HepG2 (cell line): ENCODE data around the gene MBD3. TPM values are rescaled to one million over a fixed set of nuclear protein-coding genes. Genes with fewer than 3 reads are reported as not detected.

Source experiments
- AGO2 ChIP-seq: fragments of 200-400 bp; formaldehyde crosslinking; optimal IDR thresholded peaks from 2 replicates; pipeline ENCODE3; 2017; ENCODE audit warnings: mild to moderate bottlenecking, low read depth, low read length, moderate library complexity
- DNMT1 ChIP-seq: sonication (generic); formaldehyde crosslinking; IDR thresholded peaks from 2 replicates; pipeline ENCODE4 v1.5.1; 2020; ENCODE audit warnings: mild to moderate bottlenecking, missing genetic modification reagents
- JUN ChIP-seq: sonication (generic); formaldehyde crosslinking; IDR thresholded peaks from 2 replicates; pipeline ENCODE4 v1.4.0; 2020; ENCODE audit warnings: mild to moderate bottlenecking, missing genetic modification reagents
- MLLT10 ChIP-seq: sonication (generic); formaldehyde crosslinking; IDR thresholded peaks from 2 replicates; pipeline ENCODE4 v1.4.0; 2020; ENCODE audit warnings: missing genetic modification reagents
- NFRKB ChIP-seq: fragments of 450-650 bp; IDR thresholded peaks from 2 replicates; pipeline ENCODE4 v1.6.1; 2017
- RFXAP ChIP-seq: sonication (generic); formaldehyde crosslinking; IDR thresholded peaks from 2 replicates; pipeline ENCODE4 v1.4.0; 2020; ENCODE audit warnings: missing genetic modification reagents, borderline replicate concordance
- SYNCRIP ChIP-seq: fragments of 200-400 bp; formaldehyde crosslinking; IDR thresholded peaks from 2 replicates; pipeline ENCODE4 v1.6.1; 2018; ENCODE audit warnings: mild to moderate bottlenecking, low read depth, low read length; ENCODE audit not compliant: insufficient read depth
- XBP1 ChIP-seq: sonication (generic); formaldehyde crosslinking; IDR thresholded peaks from 2 replicates; pipeline ENCODE4 v1.5.0; 2020; ENCODE audit warnings: missing genetic modification reagents
- ZNF317 ChIP-seq: sonication (generic); formaldehyde crosslinking; IDR thresholded peaks from 2 replicates; pipeline ENCODE4 v1.5.0; 2020; ENCODE audit warnings: mild to moderate bottlenecking, missing genetic modification reagents
- ZNF326 ChIP-seq: sonication (generic); formaldehyde crosslinking; IDR thresholded peaks from 2 replicates; pipeline ENCODE4 v1.4.0; 2020; ENCODE audit warnings: missing genetic modification reagents, borderline replicate concordance
- ZNF337 ChIP-seq: sonication (generic); formaldehyde crosslinking; IDR thresholded peaks from 2 replicates; pipeline ENCODE4 v1.5.1; 2020; ENCODE audit warnings: missing genetic modification reagents, low read depth, mild to moderate bottlenecking, borderline replicate concordance
- ZNF530 ChIP-seq: sonication (generic); formaldehyde crosslinking; IDR thresholded peaks from 2 replicates; pipeline ENCODE4 v1.5.0; 2020; ENCODE audit warnings: low read depth, mild to moderate bottlenecking, missing genetic modification reagents
- ZNF83 ChIP-seq: sonication (generic); formaldehyde crosslinking; IDR thresholded peaks from 2 replicates; pipeline ENCODE4 v1.4.0; 2020; ENCODE audit warnings: missing genetic modification reagents, mild to moderate bottlenecking, borderline replicate concordance
- polyA plus RNA-seq, 8 experiments: library from polyadenylated mRNA; depleted of rRNA in 3 of 8; stranded (reverse) in 7 of 8; unstranded in 1 of 8; fragments of >200 nt; fragmentation: Illumina TruSeq in 4 of 8; extraction: Trizol in 4 of 8; gene quantifications; 2 replicates each; pipeline versions ENCODE4 v1.2.1 to v1.2.3, GENCODE V29; 2011 to 2016; ENCODE audit warnings: low read depth in 4 of 8, missing spikeins in 1 of 8, mixed read lengths in 1 of 8; ENCODE audit not compliant: insufficient read depth in 1 of 8
- total RNA-seq, 5 experiments: library from RNA; depleted of rRNA; stranded (reverse); fragments of >200 nt; fragmentation: Illumina TruSeq; extraction: Trizol; gene quantifications; 2 replicates each; pipeline ENCODE4 v1.2.3, GENCODE V29; 2016; ENCODE audit warnings: low read depth in 1 of 5
- TF ChIP-seq, protein P1 (sequence below): sonication (generic); formaldehyde crosslinking; IDR thresholded peaks from 2 replicates; pipeline ENCODE4 v1.4.0; 2020; ENCODE audit warnings: missing genetic modification reagents, borderline replicate concordance
- TF ChIP-seq, protein P2 (sequence below): sonication (generic); formaldehyde crosslinking; IDR thresholded peaks from 2 replicates; pipeline ENCODE4 v1.4.0; 2020; ENCODE audit warnings: mild to moderate bottlenecking, missing genetic modification reagents
- TF ChIP-seq, protein P3 (sequence below): sonication (generic); formaldehyde crosslinking; IDR thresholded peaks from 2 replicates; pipeline ENCODE4 v1.5.0; 2020; ENCODE audit warnings: missing genetic modification reagents, mild to moderate bottlenecking, borderline replicate concordance
- TF ChIP-seq, protein P4 (sequence below): sonication (generic); formaldehyde crosslinking; IDR thresholded peaks from 2 replicates; pipeline ENCODE4 v1.4.0; 2020; ENCODE audit warnings: missing genetic modification reagents, borderline replicate concordance

MBD3 gene
- total and polyA plus RNA-seq, 2 of the 13 experiments (the other 11 are each of a cell fraction or from before 2014, with no cell fraction given), result 21.2 to 76.9 TPM

DNA sequence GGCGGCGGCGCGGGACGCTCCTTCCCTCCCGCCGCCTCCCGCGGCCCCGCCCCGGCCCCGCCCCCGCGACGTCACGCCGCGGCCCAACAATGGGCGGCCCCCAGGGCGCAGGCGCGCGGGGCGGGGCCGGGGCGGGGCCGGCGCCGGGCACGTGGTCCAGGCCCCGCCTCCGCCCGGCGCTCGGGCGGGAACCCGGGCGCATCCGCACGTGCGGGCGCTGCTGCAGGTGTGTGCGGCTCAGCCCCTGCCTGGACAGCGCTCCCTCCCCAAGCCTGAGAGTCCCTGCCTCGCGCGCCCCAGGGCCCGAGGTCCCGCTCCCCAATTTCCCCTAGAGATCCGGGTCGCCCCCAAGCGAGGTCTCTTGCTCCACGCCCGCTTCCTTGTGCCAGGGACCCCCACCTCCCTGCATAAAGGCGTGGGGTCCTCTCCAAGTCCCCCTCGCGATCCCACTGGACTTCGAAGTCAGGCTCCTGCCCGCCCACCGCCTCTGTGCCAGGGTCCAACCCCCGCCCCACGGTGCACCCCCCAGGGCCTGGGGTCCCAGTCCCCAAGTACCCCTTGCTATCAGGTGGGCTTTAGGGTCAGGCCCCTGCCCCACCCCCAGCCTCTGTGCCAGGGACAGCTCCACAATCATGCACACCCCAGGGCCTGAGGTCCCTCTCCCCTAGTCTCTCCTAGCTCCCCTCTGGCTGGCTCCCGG, 24.2 kb downstream of the MBD3 start, which contains the start of gene MEX3D (continued):
- TF ChIP-seq, protein P1, sequence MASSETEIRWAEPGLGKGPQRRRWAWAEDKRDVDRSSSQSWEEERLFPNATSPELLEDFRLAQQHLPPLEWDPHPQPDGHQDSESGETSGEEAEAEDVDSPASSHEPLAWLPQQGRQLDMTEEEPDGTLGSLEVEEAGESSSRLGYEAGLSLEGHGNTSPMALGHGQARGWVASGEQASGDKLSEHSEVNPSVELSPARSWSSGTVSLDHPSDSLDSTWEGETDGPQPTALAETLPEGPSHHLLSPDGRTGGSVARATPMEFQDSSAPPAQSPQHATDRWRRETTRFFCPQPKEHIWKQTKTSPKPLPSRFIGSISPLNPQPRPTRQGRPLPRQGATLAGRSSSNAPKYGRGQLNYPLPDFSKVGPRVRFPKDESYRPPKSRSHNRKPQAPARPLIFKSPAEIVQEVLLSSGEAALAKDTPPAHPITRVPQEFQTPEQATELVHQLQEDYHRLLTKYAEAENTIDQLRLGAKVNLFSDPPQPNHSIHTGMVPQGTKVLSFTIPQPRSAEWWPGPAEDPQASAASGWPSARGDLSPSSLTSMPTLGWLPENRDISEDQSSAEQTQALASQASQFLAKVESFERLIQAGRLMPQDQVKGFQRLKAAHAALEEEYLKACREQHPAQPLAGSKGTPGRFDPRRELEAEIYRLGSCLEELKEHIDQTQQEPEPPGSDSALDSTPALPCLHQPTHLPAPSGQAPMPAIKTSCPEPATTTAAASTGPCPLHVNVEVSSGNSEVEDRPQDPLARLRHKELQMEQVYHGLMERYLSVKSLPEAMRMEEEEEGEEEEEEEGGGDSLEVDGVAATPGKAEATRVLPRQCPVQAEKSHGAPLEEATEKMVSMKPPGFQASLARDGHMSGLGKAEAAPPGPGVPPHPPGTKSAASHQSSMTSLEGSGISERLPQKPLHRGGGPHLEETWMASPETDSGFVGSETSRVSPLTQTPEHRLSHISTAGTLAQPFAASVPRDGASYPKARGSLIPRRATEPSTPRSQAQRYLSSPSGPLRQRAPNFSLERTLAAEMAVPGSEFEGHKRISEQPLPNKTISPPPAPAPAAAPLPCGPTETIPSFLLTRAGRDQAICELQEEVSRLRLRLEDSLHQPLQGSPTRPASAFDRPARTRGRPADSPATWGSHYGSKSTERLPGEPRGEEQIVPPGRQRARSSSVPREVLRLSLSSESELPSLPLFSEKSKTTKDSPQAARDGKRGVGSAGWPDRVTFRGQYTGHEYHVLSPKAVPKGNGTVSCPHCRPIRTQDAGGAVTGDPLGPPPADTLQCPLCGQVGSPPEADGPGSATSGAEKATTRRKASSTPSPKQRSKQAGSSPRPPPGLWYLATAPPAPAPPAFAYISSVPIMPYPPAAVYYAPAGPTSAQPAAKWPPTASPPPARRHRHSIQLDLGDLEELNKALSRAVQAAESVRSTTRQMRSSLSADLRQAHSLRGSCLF (CRISPR knock-in tag), result no peak
- TF ChIP-seq DNMT1 (CRISPR knock-in tag) (no peak), SYNCRIP (no peak), ZNF337 (CRISPR knock-in tag) (no peak), ZNF317 (no peak), XBP1 (CRISPR knock-in tag) (no peak), ZNF326 (CRISPR knock-in tag) (no peak), AGO2 (no peak), NFRKB (no peak), ZNF83 (no peak; the same call in 1 of the 2 replicates), JUN (CRISPR knock-in tag) (no peak), ZNF530 (no peak), MLLT10 (CRISPR knock-in tag) (no peak), RFXAP (CRISPR knock-in tag) (peak; percentile 50; the same call in 1 of the 2 replicates)
- TF ChIP-seq, protein P2, sequence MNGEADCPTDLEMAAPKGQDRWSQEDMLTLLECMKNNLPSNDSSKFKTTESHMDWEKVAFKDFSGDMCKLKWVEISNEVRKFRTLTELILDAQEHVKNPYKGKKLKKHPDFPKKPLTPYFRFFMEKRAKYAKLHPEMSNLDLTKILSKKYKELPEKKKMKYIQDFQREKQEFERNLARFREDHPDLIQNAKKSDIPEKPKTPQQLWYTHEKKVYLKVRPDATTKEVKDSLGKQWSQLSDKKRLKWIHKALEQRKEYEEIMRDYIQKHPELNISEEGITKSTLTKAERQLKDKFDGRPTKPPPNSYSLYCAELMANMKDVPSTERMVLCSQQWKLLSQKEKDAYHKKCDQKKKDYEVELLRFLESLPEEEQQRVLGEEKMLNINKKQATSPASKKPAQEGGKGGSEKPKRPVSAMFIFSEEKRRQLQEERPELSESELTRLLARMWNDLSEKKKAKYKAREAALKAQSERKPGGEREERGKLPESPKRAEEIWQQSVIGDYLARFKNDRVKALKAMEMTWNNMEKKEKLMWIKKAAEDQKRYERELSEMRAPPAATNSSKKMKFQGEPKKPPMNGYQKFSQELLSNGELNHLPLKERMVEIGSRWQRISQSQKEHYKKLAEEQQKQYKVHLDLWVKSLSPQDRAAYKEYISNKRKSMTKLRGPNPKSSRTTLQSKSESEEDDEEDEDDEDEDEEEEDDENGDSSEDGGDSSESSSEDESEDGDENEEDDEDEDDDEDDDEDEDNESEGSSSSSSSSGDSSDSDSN (CRISPR knock-in tag), result no peak
- TF ChIP-seq, protein P3, sequence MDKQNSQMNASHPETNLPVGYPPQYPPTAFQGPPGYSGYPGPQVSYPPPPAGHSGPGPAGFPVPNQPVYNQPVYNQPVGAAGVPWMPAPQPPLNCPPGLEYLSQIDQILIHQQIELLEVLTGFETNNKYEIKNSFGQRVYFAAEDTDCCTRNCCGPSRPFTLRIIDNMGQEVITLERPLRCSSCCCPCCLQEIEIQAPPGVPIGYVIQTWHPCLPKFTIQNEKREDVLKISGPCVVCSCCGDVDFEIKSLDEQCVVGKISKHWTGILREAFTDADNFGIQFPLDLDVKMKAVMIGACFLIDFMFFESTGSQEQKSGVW, result no peak
- TF ChIP-seq, protein P4, sequence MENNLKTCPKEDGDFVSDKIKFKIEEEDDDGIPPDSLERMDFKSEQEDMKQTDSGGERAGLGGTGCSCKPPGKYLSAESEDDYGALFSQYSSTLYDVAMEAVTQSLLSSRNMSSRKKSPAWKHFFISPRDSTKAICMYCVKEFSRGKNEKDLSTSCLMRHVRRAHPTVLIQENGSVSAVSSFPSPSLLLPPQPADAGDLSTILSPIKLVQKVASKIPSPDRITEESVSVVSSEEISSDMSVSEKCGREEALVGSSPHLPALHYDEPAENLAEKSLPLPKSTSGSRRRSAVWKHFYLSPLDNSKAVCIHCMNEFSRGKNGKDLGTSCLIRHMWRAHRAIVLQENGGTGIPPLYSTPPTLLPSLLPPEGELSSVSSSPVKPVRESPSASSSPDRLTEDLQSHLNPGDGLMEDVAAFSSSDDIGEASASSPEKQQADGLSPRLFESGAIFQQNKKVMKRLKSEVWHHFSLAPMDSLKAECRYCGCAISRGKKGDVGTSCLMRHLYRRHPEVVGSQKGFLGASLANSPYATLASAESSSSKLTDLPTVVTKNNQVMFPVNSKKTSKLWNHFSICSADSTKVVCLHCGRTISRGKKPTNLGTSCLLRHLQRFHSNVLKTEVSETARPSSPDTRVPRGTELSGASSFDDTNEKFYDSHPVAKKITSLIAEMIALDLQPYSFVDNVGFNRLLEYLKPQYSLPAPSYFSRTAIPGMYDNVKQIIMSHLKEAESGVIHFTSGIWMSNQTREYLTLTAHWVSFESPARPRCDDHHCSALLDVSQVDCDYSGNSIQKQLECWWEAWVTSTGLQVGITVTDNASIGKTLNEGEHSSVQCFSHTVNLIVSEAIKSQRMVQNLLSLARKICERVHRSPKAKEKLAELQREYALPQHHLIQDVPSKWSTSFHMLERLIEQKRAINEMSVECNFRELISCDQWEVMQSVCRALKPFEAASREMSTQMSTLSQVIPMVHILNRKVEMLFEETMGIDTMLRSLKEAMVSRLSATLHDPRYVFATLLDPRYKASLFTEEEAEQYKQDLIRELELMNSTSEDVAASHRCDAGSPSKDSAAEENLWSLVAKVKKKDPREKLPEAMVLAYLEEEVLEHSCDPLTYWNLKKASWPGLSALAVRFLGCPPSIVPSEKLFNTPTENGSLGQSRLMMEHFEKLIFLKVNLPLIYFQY (CRISPR knock-in tag), result no peak
